Calu3 (cell line): Measurements from ENCODE around the gene TERC. TPM values are rescaled to one million over a fixed set of nuclear protein-coding genes. Genes with fewer than 3 reads are reported as not detected.

Experiments
- BruUV-seq: library from RNA; stranded (reverse); fragments of 400-500 nt; replicated peaks from 2 replicates; lab custom pipeline; 2021; lab: Mats Ljungman, UMichigan
- CTCF ChIA-PET: fragments of 300-600 bp; sonication (Branson Sonifier 250); formaldehyde crosslinking; loops from one replicate; lab custom pipeline; 2022; ENCODE audit warnings: antibody characterized with exemption; lab: Charles Lee
- DNase-seq: peaks from one replicate; pipeline ENCODE4 v3.0.0; 2022
- H3K27ac Mint-ChIP-seq: one replicate; pipeline ENCODE4 v1.8.0; 2022; ENCODE audit warnings: mixed read lengths; ENCODE audit not compliant: unreplicated experiment
- H3K27me3 Mint-ChIP-seq: one replicate; pipeline ENCODE4 v1.8.0; 2022; ENCODE audit warnings: mixed read lengths; ENCODE audit not compliant: unreplicated experiment
- H3K36me3 Mint-ChIP-seq: one replicate; pipeline ENCODE4 v1.8.0; 2022; ENCODE audit warnings: mild to moderate bottlenecking, moderate library complexity, mixed read lengths; ENCODE audit not compliant: insufficient read depth, unreplicated experiment
- H3K4me1 Mint-ChIP-seq: one replicate; pipeline ENCODE4 v1.8.0; 2022; ENCODE audit warnings: mild to moderate bottlenecking, low read depth, mixed read lengths; ENCODE audit not compliant: unreplicated experiment
- H3K4me3 Mint-ChIP-seq: one replicate; pipeline ENCODE4 v1.8.0; 2022; ENCODE audit warnings: mild to moderate bottlenecking, low read depth, moderate library complexity, mixed read lengths; ENCODE audit not compliant: unreplicated experiment
- H3K9me3 Mint-ChIP-seq: one replicate; pipeline ENCODE4 v1.8.0; 2022; ENCODE audit warnings: low read depth, mixed read lengths; ENCODE audit not compliant: unreplicated experiment
- CTCF ChIP-seq: fragments of 200-600 bp; IDR thresholded peaks from one replicate; pipeline ENCODE4 v1.8.0; 2022; ENCODE audit warnings: antibody characterized with exemption; ENCODE audit not compliant: unreplicated experiment
- intact Hi-C: fragments of 100-400 bp; cut with micrococcal nuclease; formaldehyde crosslinking; loops from one replicate; pipeline ENCODE4 v1.10.0; 2022; ENCODE audit not compliant: unreplicated experiment
- total RNA-seq: library from RNA; stranded (reverse); gene quantifications from 2 replicates; pipeline ENCODE4 v1.2.3, GENCODE V29; 2022

The TERC gene
- total RNA-seq, 1 experiment from 2014 or later = 11.0 TPM

GRCh38 chr3:169760479-169760878, 4.4 kb downstream of the TERC start:
- Mint-ChIP-seq H3K4me1 (peaks cover 11% of the 10 kb centered on the region), H3K9me3 (peaks cover 14% of the 10 kb centered on the region), H3K36me3 (peaks cover 20% of the 10 kb centered on the region), H3K27me3 (no peaks in the 10 kb centered on the region), H3K27ac (no peak overlapping the region), H3K4me3 (no peak overlapping the region)
- DNase-seq = no peak
- BruUV-seq = no TSS peak
- no peak for TF ChIP-seq CTCF
- CTCF ChIA-PET = no interaction called here
- intact Hi-C loops = loop anchor here (5.0 to 10.0 kb wide), 2 partner anchors 654 to 1052 kb away; partner anchors contain the start of gene CLDN11

GRCh38 chr3:169759256-169759655, 5.6 kb downstream of the TERC start:
- Mint-ChIP-seq H3K9me3 (peaks cover 14% of the 10 kb centered on the region), H3K4me3 (no peak overlapping the region), H3K36me3 (peaks cover 9% of the 10 kb centered on the region), H3K4me1 (peaks cover 22% of the 10 kb centered on the region), H3K27ac (no peak overlapping the region), H3K27me3 (no peaks in the 10 kb centered on the region)
- no peak for TF ChIP-seq CTCF
- intact Hi-C loops = no loop called here
- BruUV-seq = no TSS peak
- CTCF ChIA-PET = interaction anchor here (0.6 kb wide), 1 partner anchor 931 kb away, joined by 4 read pairs; no protein-coding TSS in a partner anchor
- no peak for DNase-seq

- no peaks in the 10 kb centered on the region for H3K27me3 Mint-ChIP-seq
- peaks cover 4% of the 10 kb centered on the region for H3K36me3 Mint-ChIP-seq
- TF ChIP-seq CTCF = no peak
- intact Hi-C loops = no loop called here
- peaks cover 14% of the 10 kb centered on the region for H3K9me3 Mint-ChIP-seq
- no peak overlapping the region for H3K27ac Mint-ChIP-seq
- BruUV-seq = no TSS peak
- no peak for DNase-seq
- CTCF ChIA-PET = interaction anchor here (0.6 kb wide), 1 partner anchor 930 kb away, joined by 4 read pairs; no protein-coding TSS in a partner anchor
- peaks cover 22% of the 10 kb centered on the region for H3K4me1 Mint-ChIP-seq
- no peak overlapping the region for H3K4me3 Mint-ChIP-seq
These were observed 6.4 kb downstream of the TERC start for GRCh38 chr3:169758359-169758994.

GRCh38 chr3:169755488-169755887, 9.4 kb downstream of the TERC start:
- intact Hi-C loops = no loop called here
- H3K27ac Mint-ChIP-seq = no peak overlapping the region
- H3K9me3 Mint-ChIP-seq = peaks cover 10% of the 10 kb centered on the region
- BruUV-seq = no TSS peak
- CTCF ChIA-PET = no interaction called here
- peaks cover 13% of the 10 kb centered on the region for H3K4me1 Mint-ChIP-seq
- DNase-seq = no peak
- TF ChIP-seq CTCF = no peak
- no peak overlapping the region for H3K4me3 Mint-ChIP-seq
- no peaks in the 10 kb centered on the region for H3K36me3 Mint-ChIP-seq
- no peaks in the 10 kb centered on the region for H3K27me3 Mint-ChIP-seq
